Left ventricle myocardium inferior (tissue), 1 donor: ENCODE results near the gene STX19. TPM values are rescaled to one million over a fixed set of nuclear protein-coding genes. Genes with fewer than 3 reads are reported as not detected.
"Not testable (repeated sequence)": the region's sequence is repeated elsewhere in the genome, so short reads cannot be mapped to it uniquely, and the experiment has no call there.

ENCODE experiments used
- DNase-seq: peaks from one replicate; pipeline ENCODE4 v3.0.0-alpha.2; 2020
- H3K27ac ChIP-seq: fragments of 200-600 bp; replicated peaks from 2 replicates; pipeline ENCODE4 v1.8.0; 2021
- H3K27me3 ChIP-seq: fragments of 200-600 bp; 2 replicates; pipeline ENCODE4 v1.8.0; 2021; ENCODE audit warnings: low read depth
- H3K36me3 ChIP-seq: fragments of 200-600 bp; 2 replicates; pipeline ENCODE4 v1.8.0; 2021
- H3K4me1 ChIP-seq: fragments of 200-600 bp; 2 replicates; pipeline ENCODE4 v1.8.0; 2021
- H3K4me3 ChIP-seq: fragments of 200-600 bp; 2 replicates; pipeline ENCODE4 v1.8.0; 2021; ENCODE audit warnings: mild to moderate bottlenecking, moderate library complexity
- H3K9me3 ChIP-seq: fragments of 200-600 bp; replicated peaks from 2 replicates; pipeline ENCODE4 v1.8.0; 2021
- CTCF ChIP-seq: fragments of 200-600 bp; IDR thresholded peaks from 2 replicates; pipeline ENCODE4 v1.8.0; 2021; ENCODE audit warnings: antibody characterized with exemption, mild to moderate bottlenecking, borderline replicate concordance
- intact Hi-C: fragments of 100-400 bp; cut with micrococcal nuclease; formaldehyde crosslinking; loops from one replicate; pipeline ENCODE4 v1.11.0; 2022
- total RNA-seq: library from RNA; stranded (reverse); fragmentation: NEBNext Ultra II Directional; extraction: Animal tissue kit (Norgen Biotek cat#: 25700); gene quantifications from one replicate; pipeline ENCODE4 v1.2.1, GENCODE V29; 2021
- donor health status: DM: no; HTN: yes; CAD: no; lungs with severe emphysema.

Gene STX19
- total RNA-seq, 1 donor from 2014 or later: not detected

GRCh38 chr3:93969443-93969842, 59.0 kb downstream of the STX19 start:
- no peak for TF ChIP-seq CTCF
- no peak overlapping the region for H3K27ac ChIP-seq

GRCh38 chr3:93965106-93965505, 63.3 kb downstream of the STX19 start:
- H3K4me3 ChIP-seq, H3K4me1 ChIP-seq, H3K27me3 ChIP-seq, intact Hi-C loops, H3K36me3 ChIP-seq, H3K9me3 ChIP-seq, H3K27ac ChIP-seq, DNase-seq: not testable (repeated sequence)

More at GRCh38 chr3:93969443-93969842, 59.0 kb downstream of the STX19 start:
- H3K4me3 ChIP-seq: no peak overlapping the region
- no peak for DNase-seq
- H3K27me3 ChIP-seq: no peaks in the 10 kb centered on the region
- H3K36me3 ChIP-seq: no peaks in the 10 kb centered on the region
- intact Hi-C loops: no loop called here
- H3K4me1 ChIP-seq: peaks cover 23% of the 10 kb centered on the region
- H3K9me3 ChIP-seq: no peaks in the 10 kb centered on the region

Other genes with a start within 250 kb of the STX19 start
- gene PROS1, start 54.7 kb downstream of the STX19 start, total RNA-seq: 48.3 TPM
- 5.6 TPM for gene ARL13B, start 48.4 kb downstream of the STX19 start, total RNA-seq
- gene DHFR2, start 34.3 kb upstream of the STX19 start, total RNA-seq: 3.9 TPM
- 5.9 TPM for gene NSUN3, start 34.5 kb upstream of the STX19 start, total RNA-seq